GM04503 (cell line): ENCODE measurements around the gene SFMBT1.
"Not testable (repeated sequence)": the region's sequence is repeated elsewhere in the genome, so short reads cannot be mapped to it uniquely, and the experiment has no call there.

Experiments used
- DNase-seq: peaks from one replicate; pipeline ENCODE4 v3.0.0-alpha.2; 2012; ENCODE audit warnings: low read depth

The SFMBT1 gene

GRCh38 chr3:53035825-53036619 lies 9.9 kb downstream of the SFMBT1 start:
- no peak for DNase-seq

DNA sequence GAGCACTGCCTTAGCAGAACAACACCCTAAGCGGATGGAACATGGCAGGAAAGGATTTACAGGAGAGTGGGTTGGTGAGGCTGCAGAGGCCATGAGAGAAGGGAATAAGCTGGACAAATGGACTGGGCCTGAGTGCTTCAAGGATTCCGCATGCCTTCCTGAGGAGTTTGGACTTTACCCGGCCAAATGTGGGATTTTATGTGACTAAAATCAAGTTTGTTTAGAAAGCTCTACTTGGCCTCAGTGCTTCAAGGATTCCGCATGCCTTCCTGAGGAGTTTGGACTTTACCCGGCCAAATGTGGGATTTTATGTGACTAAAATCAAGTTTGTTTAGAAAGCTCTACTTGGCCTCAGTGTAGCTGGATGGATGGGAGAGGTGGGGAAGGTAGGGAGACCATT lies 10.9 kb downstream of the SFMBT1 start:
- not testable (repeated sequence) for DNase-seq

GRCh38 chr3:53034411-53034810 lies 11.5 kb downstream of the SFMBT1 start:
- not testable (repeated sequence) for DNase-seq

DNA sequence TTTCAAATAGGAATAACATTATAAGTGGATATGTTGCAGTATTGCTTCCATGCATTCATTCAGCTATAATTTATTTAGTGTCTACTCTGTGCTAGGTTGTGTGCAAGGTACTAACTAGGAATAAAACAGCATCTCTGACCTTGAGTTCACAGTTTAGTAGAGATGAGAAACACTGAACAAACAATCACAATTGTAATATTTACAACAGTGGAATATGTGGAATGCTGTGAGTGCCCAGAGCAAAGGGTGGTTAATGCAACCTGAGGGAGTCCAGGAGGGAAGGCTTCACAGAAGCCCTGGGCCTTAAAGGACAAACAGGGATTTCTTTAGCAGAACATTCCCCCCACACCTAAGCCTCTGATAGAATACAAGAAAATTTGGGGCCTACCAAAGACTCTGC lies 13.3 kb downstream of the SFMBT1 start:
- DNase-seq = no peak

DNA sequence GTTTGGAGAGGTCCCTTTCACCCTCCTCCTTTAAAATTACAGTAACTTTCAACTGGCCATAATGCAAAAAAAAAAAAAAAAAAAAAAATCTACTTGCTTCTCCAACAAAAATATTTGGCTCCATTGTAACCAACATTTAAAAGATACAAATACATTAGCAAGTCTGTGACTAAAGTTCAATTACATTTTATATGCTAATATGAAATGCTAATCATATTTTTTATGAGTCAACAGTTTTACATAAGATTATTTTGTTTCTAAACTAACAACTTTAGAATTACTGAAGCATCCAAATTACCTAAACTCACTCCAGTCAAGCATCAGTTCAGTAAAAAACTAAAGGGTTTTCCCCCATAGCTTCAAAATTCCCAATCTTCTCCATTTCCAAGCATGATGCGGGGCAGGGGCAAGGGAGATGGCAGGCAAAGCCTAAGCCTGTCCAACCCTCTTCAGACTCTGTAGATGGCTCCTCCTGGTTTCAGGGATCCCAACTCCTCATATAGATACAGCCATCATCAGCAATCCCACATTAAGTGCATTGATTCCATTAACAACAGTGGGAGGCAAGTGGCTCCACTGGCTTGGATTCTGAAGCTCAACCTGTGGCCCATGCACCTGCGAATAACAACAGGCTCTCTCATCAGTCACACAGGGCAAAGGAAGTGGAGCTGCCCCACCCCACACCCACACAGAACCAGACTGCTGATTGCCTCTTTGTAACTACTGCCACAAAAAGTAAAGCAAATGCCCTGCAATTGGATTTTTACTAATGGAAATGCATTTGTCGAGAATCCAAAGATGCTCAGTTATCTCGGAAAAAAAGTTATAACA lies 15.0 kb downstream of the SFMBT1 start:
- DNase-seq = no peak

GRCh38 chr3:53028641-53029040 lies 17.2 kb downstream of the SFMBT1 start:
- DNase-seq = no peak

DNA sequence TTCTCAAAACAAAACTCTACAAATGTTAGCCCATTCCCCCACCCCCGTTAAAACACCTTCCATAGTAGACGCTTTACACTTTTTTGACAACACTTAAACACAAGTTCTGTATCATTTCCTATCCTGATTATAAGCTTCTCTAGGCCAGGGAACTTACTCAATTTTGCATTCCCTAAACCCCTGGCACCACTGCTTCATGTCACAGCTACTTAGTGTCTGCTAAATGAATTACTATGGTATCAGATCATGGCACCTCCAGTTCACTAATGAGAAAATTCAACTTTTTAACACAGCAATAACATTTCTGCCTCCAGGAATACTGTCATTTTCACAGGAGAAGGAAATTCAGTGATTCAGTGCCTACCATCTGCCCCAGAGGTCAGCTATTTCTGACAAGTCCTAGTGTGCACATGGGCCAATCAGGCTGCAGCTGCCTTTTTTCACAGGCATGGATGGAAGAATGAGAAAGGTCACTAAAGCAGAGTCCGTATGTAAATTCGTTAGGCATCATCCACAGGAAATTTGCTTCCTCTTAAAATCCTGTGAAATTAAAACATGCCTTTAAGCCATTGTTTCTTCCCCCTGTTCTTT lies 18.5 kb downstream of the SFMBT1 start:
- DNase-seq = no peak

GRCh38 chr3:53026382-53027162 lies 19.3 kb downstream of the SFMBT1 start:
- DNase-seq = no peak

GRCh38 chr3:53024315-53024714 lies 21.6 kb downstream of the SFMBT1 start:
- DNase-seq = no peak

- no peak for DNase-seq
These were observed 22.6 kb downstream of the SFMBT1 start for GRCh38 chr3:53023072-53023823.

GRCh38 chr3:53022647-53023046 lies 23.2 kb downstream of the SFMBT1 start:
- no peak for DNase-seq

GRCh38 chr3:53016236-53016635 lies 29.6 kb downstream of the SFMBT1 start:
- no peak for DNase-seq

GRCh38 chr3:53011324-53011723 lies 34.5 kb downstream of the SFMBT1 start:
- no peak for DNase-seq

- no peak for DNase-seq
These were observed 35.9 kb downstream of the SFMBT1 start for GRCh38 chr3:53009826-53010539.

GRCh38 chr3:53008932-53009331 lies 36.9 kb downstream of the SFMBT1 start:
- no peak for DNase-seq

DNA sequence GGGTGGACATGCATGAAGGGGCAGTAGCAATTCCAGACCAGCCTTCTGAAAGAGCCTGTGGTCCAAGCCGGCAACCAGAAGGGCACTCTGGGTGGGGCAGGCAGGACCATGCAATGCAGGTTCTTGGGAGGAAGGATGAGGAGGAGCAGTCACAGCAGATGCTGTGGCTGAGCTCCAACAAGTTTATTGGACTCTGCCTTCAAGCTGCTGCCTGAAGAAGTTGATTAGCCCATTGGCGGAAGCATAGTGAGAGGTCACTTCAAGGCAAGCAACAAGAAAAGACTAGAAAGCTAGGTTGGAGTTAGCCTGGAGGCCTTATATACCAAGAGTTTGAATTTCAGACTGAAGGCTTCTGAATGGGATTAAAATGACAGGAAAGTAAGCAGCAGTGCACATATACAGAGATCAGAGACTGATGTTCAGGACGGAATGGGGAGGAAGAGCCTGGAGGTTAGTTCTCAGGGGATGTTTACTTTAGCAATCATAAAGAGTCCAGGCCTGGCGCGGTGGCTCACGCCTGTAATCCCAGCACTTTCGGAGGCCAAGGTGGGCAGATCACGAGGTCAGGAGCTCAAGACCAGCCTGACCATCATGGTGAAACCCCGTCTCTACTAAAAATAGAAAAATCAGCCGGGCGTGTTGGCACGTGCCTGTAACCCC lies 39.9 kb downstream of the SFMBT1 start:
- no peak for DNase-seq

- no peak for DNase-seq
These were observed 40.5 kb downstream of the SFMBT1 start for GRCh38 chr3:53005338-53005737.

GRCh38 chr3:53003320-53003719 lies 42.6 kb downstream of the SFMBT1 start:
- no peak for DNase-seq

- no peak for DNase-seq
These were observed 46.9 kb downstream of the SFMBT1 start for GRCh38 chr3:52998771-52999513.
